ENCODE data around the gene POLR2E. TPM values are rescaled to one million over a fixed set of nuclear protein-coding genes. Genes with fewer than 3 reads are reported as not detected.

Gene POLR2E
- total RNA-seq, 1 experiment from 2014 or later, result 279 TPM

- intact Hi-C loops (cut with micrococcal nuclease; ENCODE audit: unreplicated experiment) (no loop called here), in situ Hi-C loops (cut with HindIII; ENCODE audit: low pct_unique_long_range_greater_than_20kb, low sequenced_read_pairs) (no loop called here)
- TF ChIP-seq CTCF (IDR thresholded peaks at IDR 0.05) (no peak), SIN3A (IDR thresholded peaks at IDR 0.05; ENCODE audit: borderline replicate concordance, insufficient read depth, low read depth, low read length) (no peak), REST (IDR thresholded peaks at IDR 0.05; ENCODE audit: insufficient read depth in 1 of 2, low read depth in 2 of 2, low read length in 1 of 2) (no peak), POLR2AphosphoS5 (IDR thresholded peaks at IDR 0.05; ENCODE audit: low read depth, low read length) (no peak; the same call in 1 of the 2 replicates), TCF7L2 (IDR thresholded peaks at IDR 0.05; ENCODE audit: low read depth, low read length) (no peak)
- BruUV-seq (replicated peaks), result no TSS peak
- Histone ChIP-seq H3K27ac (ENCODE audit: low read length) (no peak overlapping the region), H3K27me3 (ENCODE audit: control insufficient read depth, insufficient read depth, low read length) (no peaks in the 10 kb centered on the region), H3K9me3 (ENCODE audit: control insufficient read depth, insufficient read depth, low read depth, low read length) (no peaks in the 10 kb centered on the region), H3K4me1 (ENCODE audit: control insufficient read depth, insufficient read depth, low read length) (no peaks in the 10 kb centered on the region), H3K4me3 (ENCODE audit: low read depth in 2 of 2, low read length in 2 of 2) (no peak overlapping the region), H3K36me3 (ENCODE audit: control insufficient read depth, insufficient read depth, low read length) (peaks cover 3% of the 10 kb centered on the region)
- POLR2A ChIA-PET, result no interaction called here
- CTCF ChIA-PET, result no interaction called here
- DNase-seq (ENCODE audit: low read depth, low spot score), result no peak
- no peak for ATAC-seq
Measured at GRCh38 chr19:1121395-1121794, 26.2 kb upstream of the POLR2E start.

GRCh38 chr19:1119475-1120217, 24.5 kb upstream of the POLR2E start:
- no peak overlapping the region for H3K4me3 ChIP-seq (ENCODE audit: low read depth in 2 of 2, low read length in 2 of 2)
- BruUV-seq (replicated peaks), result no TSS peak
- intact Hi-C loops (cut with micrococcal nuclease; ENCODE audit: unreplicated experiment), result no loop called here
- ChIA-PET CTCF (no interaction called here), POLR2A (no interaction called here)
- TF ChIP-seq REST (IDR thresholded peaks at IDR 0.05; ENCODE audit: insufficient read depth in 1 of 2, low read depth in 2 of 2, low read length in 1 of 2) (no peak), SIN3A (IDR thresholded peaks at IDR 0.05; ENCODE audit: borderline replicate concordance, insufficient read depth, low read depth, low read length) (no peak), TCF7L2 (IDR thresholded peaks at IDR 0.05; ENCODE audit: low read depth, low read length) (no peak), CTCF (IDR thresholded peaks at IDR 0.05) (no peak), POLR2AphosphoS5 (IDR thresholded peaks at IDR 0.05; ENCODE audit: low read depth, low read length) (no peak)
- H3K27me3 ChIP-seq (ENCODE audit: control insufficient read depth, insufficient read depth, low read length), result no peaks in the 10 kb centered on the region
- no peak overlapping the region for H3K27ac ChIP-seq (ENCODE audit: low read length)
- no peak for ATAC-seq
- H3K36me3 ChIP-seq (ENCODE audit: control insufficient read depth, insufficient read depth, low read length), result peaks cover 3% of the 10 kb centered on the region
- in situ Hi-C loops (cut with HindIII; ENCODE audit: low pct_unique_long_range_greater_than_20kb, low sequenced_read_pairs), result no loop called here
- no peaks in the 10 kb centered on the region for H3K9me3 ChIP-seq (ENCODE audit: control insufficient read depth, insufficient read depth, low read depth, low read length)
- H3K4me1 ChIP-seq (ENCODE audit: control insufficient read depth, insufficient read depth, low read length), result no peaks in the 10 kb centered on the region
- DNase-seq (ENCODE audit: low read depth, low spot score), result no peak

Measured in Panc1 (cell line).